ENCODE measurements around the gene COX7A2.

DNA sequence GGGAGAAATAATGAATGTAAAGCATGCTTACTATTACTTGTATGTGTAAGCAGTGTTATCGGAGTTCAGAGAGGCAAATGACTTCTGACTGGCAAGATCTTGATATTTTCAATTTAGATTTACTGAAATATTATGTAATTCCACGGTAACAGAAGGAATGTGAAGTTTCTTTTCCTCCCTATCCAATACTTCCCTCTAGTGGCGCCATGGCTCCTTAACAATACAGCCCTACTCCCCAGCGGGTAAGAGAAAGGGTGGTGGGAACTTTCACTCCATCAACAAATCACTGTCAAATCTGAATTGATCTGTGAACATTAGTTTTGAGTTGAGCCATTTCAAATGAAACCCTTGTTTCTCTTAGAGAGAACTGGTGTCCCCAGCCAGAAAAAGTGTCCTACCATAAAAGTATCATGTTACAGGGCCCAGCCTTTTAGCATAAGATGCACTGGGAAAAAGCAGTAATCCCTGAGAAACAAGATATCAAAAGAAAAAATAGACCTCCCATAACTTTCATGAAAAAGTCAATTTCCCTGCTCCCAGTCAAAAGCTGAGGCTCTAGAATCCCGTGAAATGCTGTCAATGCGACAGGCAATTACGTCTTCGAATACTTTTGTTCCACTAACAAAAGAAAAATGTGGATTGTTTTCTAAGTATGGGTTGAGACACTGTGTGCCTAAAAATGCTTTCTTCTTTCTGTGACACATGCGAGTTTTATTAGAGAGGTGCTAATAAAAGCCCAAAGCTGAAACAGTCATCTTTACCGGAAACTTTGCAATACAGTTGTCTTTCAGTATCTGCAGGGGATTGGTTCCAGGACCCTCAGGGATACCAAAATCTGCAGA, 12.9 kb downstream of the COX7A2 start:
- TF ChIP-seq CTCF (IDR thresholded peaks at IDR 0.05 in 8 of 11, conservative IDR thresholded peaks at IDR 0.05 in 3 of 11): peak in 7 of 11 experiments; percentile 28 to 55 (median 49)
- TF ChIP-seq POLR2AphosphoS5 (IDR thresholded peaks at IDR 0.05): no peak
- TF ChIP-seq POLR2A (IDR thresholded peaks at IDR 0.05): no peak

Data from spleen (tissue), 7 donors.